Heart left ventricle (tissue), 13 donors: ENCODE measurements around the gene GLDC.

ENCODE experiments used
- CTCF ChIP-seq, 12 donors: fragments of 200-600 bp; sonication (generic) in 4 of 12; IDR thresholded peaks; one replicate each; pipeline versions ENCODE4 v1.5.0 to v1.8.0; 2018 to 2022; ENCODE audit warnings: antibody characterized with exemption in 12 of 12, mild to moderate bottlenecking in 5 of 12
- POLR2A ChIP-seq, 2 donors: fragments of 450-650 bp; IDR thresholded peaks; one replicate each; pipeline ENCODE4 v1.6.1; 2017; ENCODE audit warnings: antibody characterized with exemption in 2 of 2, mild to moderate bottlenecking in 2 of 2, moderate library complexity in 2 of 2
- donor health status: ischemic (EF 13 %, LVEDD 7.1; RV severe dilation, severe dysfunction).
- donor health status: DM: no; HTN: yes; CAD: no.
- donor health status: DM: no; HTN: no; CAD: no.
- donor health status: ischemic (EF 25% LVEDD 6.9; RV normal size, moderate dysfunction).
- donor health status: ischemic (EF 25% LVEDD 5.7; RV mildly dilated, moderate dysfunction).
- donor health status: ischemic (EF 35%, LVEDD 5.7; RV mildly dilated, moderate dysfunction).
- donor health status: nonischemic (EF 11% LVEDD 7.7; RV severe dilation, severe dysfunction).
- donor health status: DM: yes; HTN: yes; CAD: no.
- donor health status: PGD.
- donor health status: ischemic (EF 29% LVEDD 5.4; RV normal size, mild dysfunction).
- donor health status: nonischemic (EF 23%, LVEDD 6.1; RV moderate dilation, normal function).

- TF ChIP-seq POLR2A (IDR thresholded peaks at IDR 0.05) = no peak
- no peak for TF ChIP-seq CTCF (IDR thresholded peaks at IDR 0.05)
Observed at GRCh38 chr9:6579613-6580012, 65.9 kb downstream of the GLDC start.
